ENCODE results near the gene UVRAG. TPM values are rescaled to one million over a fixed set of nuclear protein-coding genes. Genes with fewer than 3 reads are reported as not detected.

UVRAG gene
- total and polyA plus RNA-seq, 2 of the 4 experiments (the other 2 are of a cell fraction): 5.6 to 10.9 TPM

GRCh38 chr11:76041208-76041607 lies 226.2 kb downstream of the UVRAG start:
- in situ Hi-C loops (cut with MboI; ENCODE audit: low sequenced_read_pairs) (no loop called here), intact Hi-C loops (cut with micrococcal nuclease) (no loop called here), dilution Hi-C loops (cut with HindIII; ENCODE audit: low sequenced_read_pairs, unreplicated experiment) (no loop called here)
- H3K4me3 ChIP-seq (ENCODE audit: insufficient read depth, low read depth, low read length): no peak overlapping the region
- no peak overlapping the region for H2AK5ac ChIP-seq (ENCODE audit: low read depth, low read length)
- no peaks in the 10 kb centered on the region; a peak in 1 of 4 replicates for H3K79me1 ChIP-seq (ENCODE audit: low read depth in 1 of 2, low read length in 2 of 2)
- no peak overlapping the region for H2BK5ac ChIP-seq (ENCODE audit: low read depth, low read length, poor library complexity, severe bottlenecking)
- H3K18ac ChIP-seq (ENCODE audit: low read depth, low read length): no peak overlapping the region
- H2BK20ac ChIP-seq (ENCODE audit: low read depth, low read length): no peak overlapping the region
- no peak overlapping the region for H3K27ac ChIP-seq (ENCODE audit: insufficient read depth, low read length)
- ChIA-PET POLR2A (ENCODE audit: unreplicated experiment) (no interaction called here), CTCF (no interaction called here)
- H4K20me1 ChIP-seq (ENCODE audit: insufficient read depth, low read length): no peaks in the 10 kb centered on the region
- H3K4ac ChIP-seq (ENCODE audit: low read depth, low read length): no peak overlapping the region
- H4K91ac ChIP-seq (ENCODE audit: insufficient read depth, low read depth, low read length): no peak overlapping the region
- WGBS, 2 experiments (ENCODE audit: extremely low coverage in 2 of 2, insufficient read length in 1 of 2): no CpG with 5 or more reads among the region's 3 CpGs
- H3K36me3 ChIP-seq (ENCODE audit: control insufficient read depth, insufficient read depth, low read length): no peaks in the 10 kb centered on the region
- DNase-seq (no peak), ATAC-seq (ENCODE audit: low read depth) (no peak)
- no peaks in the 10 kb centered on the region for H3K27me3 ChIP-seq (ENCODE audit: control insufficient read depth, insufficient read depth, low read length)
- no peak for TF ChIP-seq MAZ (IDR thresholded peaks at IDR 0.05; ENCODE audit: borderline replicate concordance, low read depth, low read length)
- TF ChIP-seq RFX5 (IDR thresholded peaks at IDR 0.05; ENCODE audit: low read depth, low read length): no peak
- TF ChIP-seq RCOR1 (IDR thresholded peaks at IDR 0.05; ENCODE audit: insufficient replicate concordance, low read length): no peak
- TF ChIP-seq RAD21 (IDR thresholded peaks at IDR 0.05; ENCODE audit: low read length): no peak
- no peak for TF ChIP-seq CEBPB (IDR thresholded peaks at IDR 0.05; ENCODE audit: low read depth, low read length)
- H2BK15ac ChIP-seq (ENCODE audit: low read depth, low read length): no peak overlapping the region
- H4K8ac ChIP-seq (ENCODE audit: low read depth in 2 of 2, low read length in 2 of 2): no peak overlapping the region
- H3K9ac ChIP-seq (ENCODE audit: low read depth, low read length): no peak overlapping the region
- H3K4me2 ChIP-seq (ENCODE audit: low read depth, low read length): no peak overlapping the region
- H2AFZ ChIP-seq (replicated peaks; ENCODE audit: low read length, poor library complexity): no peak overlapping the region
- H3K14ac ChIP-seq (replicated peaks; ENCODE audit: low read depth, low read length): no peak overlapping the region
- no peak overlapping the region for H3K23ac ChIP-seq (ENCODE audit: low read depth, low read length)
- peaks cover 2% of the 10 kb centered on the region; the same call in 1 of the 2 replicates for H3K4me1 ChIP-seq (ENCODE audit: control insufficient read depth, insufficient read depth, low read length)
- no peaks in the 10 kb centered on the region for H3K9me3 ChIP-seq (ENCODE audit: control insufficient read depth, insufficient read depth, low read length)
- no peak overlapping the region for H2AK9ac ChIP-seq (replicated peaks; ENCODE audit: low read depth, low read length, poor library complexity)
- H4K5ac ChIP-seq (ENCODE audit: low read depth, low read length): no peak overlapping the region
- H3K56ac ChIP-seq (ENCODE audit: extremely low read depth, insufficient read depth, low read length): no peak overlapping the region
- BruUV-seq (replicated peaks): no TSS peak
- no peak overlapping the region for H2BK120ac ChIP-seq (ENCODE audit: low read depth, low read length)
- no peaks in the 10 kb centered on the region for H3K9me1 ChIP-seq (ENCODE audit: insufficient read depth, low read length)

Data from IMR-90 (cell line).